Measurements from ENCODE around the gene SAMD5. TPM values are rescaled to one million over a fixed set of nuclear protein-coding genes. Genes with fewer than 3 reads are reported as not detected.

The SAMD5 gene
- total and polyA plus RNA-seq, 9 of the 15 experiments (the other 6 are each of a cell fraction or from before 2014, with no cell fraction given): 0.15 to 0.91 (median 0.55) TPM

DNA sequence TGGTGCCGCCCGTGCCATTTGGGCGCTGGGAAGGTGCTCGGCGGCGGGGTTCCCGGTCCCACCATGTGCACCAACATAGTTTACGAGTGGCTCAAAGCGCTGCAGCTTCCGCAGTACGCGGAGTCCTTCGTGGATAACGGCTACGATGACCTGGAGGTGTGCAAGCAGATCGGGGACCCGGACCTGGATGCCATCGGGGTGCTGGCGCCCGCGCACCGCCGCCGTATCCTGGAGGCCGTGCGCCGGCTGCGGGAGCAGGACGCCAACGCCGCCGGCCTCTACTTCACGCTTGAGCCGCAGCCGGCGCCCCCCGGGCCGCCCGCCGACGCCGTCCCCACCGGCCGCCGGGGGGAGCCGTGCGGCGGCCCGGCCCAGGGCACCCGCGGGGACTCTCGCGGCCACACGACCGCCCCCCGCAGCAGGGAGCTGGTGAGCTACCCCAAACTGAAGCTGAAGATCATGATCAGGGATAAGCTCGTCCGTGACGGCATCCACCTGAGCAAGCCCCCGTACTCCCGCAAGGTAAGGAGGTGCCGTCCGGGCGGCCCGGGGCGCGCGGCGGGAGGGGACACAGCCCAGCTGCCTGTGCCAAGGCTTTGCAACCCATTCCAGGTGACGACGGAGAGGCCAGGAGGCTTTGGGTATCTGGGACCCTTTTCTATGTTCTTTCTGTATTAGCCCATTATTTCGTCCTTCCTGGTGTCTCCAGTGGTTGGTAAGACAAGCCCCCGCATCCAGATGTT lies 547 bp downstream of the SAMD5 start (continued):
- no peak for TF ChIP-seq PCBP1 (IDR thresholded peaks at IDR 0.05; ENCODE audit: low read depth, low read length, poor library complexity, severe bottlenecking)
- TF ChIP-seq ERF (CRISPR knock-in tag; IDR thresholded peaks at IDR 0.05): no peak
- no peak for TF ChIP-seq HDGF (IDR thresholded peaks at IDR 0.05)
- TF ChIP-seq UBTF (IDR thresholded peaks at IDR 0.05; ENCODE audit: borderline replicate concordance in 1 of 2, low read depth in 2 of 2, low read length in 2 of 2): no peak
- TF ChIP-seq KAT8 (IDR thresholded peaks at IDR 0.05; ENCODE audit: low read depth): no peak

GRCh38 chr6:147509891-147510290 lies 1.4 kb downstream of the SAMD5 start:
- CTCF ChIA-PET (ENCODE audit: low intra/inter-chr PET ratio): no interaction called here
- Histone ChIP-seq H3K9ac (ENCODE audit: insufficient read depth in 1 of 2, low read depth in 2 of 2, low read length in 2 of 2) (no peak overlapping the region), H4K20me1 (replicated peaks; ENCODE audit: control insufficient read depth, insufficient read depth, low read length) (peaks cover 9% of the 10 kb centered on the region; the same call in 1 of the 2 replicates), H3K4me1 (replicated peaks in 1 of 2; ENCODE audit: control insufficient read depth in 2 of 2, insufficient read depth in 2 of 2, low read length in 2 of 2) (peaks cover 18 to 29% of the 10 kb centered on the region in 2 experiments; a peak in 4 of 5 replicates), H3K79me2 (ENCODE audit: control insufficient read depth, insufficient read depth, low read length) (no peaks in the 10 kb centered on the region), H3K36me3 (ENCODE audit: control insufficient read depth, insufficient read depth, low read length) (no peaks in the 10 kb centered on the region), H3K27me3 (ENCODE audit: control insufficient read depth in 2 of 2, insufficient read depth in 2 of 2, low read length in 2 of 2) (peaks cover 11 to 50% of the 10 kb centered on the region in 2 experiments), H3K27ac (ENCODE audit: extremely low read depth, low read depth, low read length) (no peak overlapping the region), H3K4me2 (ENCODE audit: insufficient read depth, low read length) (no peak overlapping the region), H3K4me3 (no peak overlapping the region), H3K9me1 (ENCODE audit: control insufficient read depth, insufficient read depth, low read length) (no peaks in the 10 kb centered on the region), H3K9me3 (replicated peaks; ENCODE audit: control insufficient read depth, insufficient read depth, low read depth, low read length) (no peaks in the 10 kb centered on the region), H2AFZ (ENCODE audit: low read depth, low read length) (no peak overlapping the region)
- POLR2A ChIA-PET: no interaction called here
- in situ Hi-C loops (cut with MboI): loop anchor here (5.0 kb wide), 1 partner anchor 657 kb away; no protein-coding TSS in a partner anchor
- ATAC-seq: no peak
- WGBS (ENCODE audit: insufficient coverage, low coverage, missing lambda C conversion rate): 20% methylated on average over 7 of the region's 7 CpGs
- DNase-seq (ENCODE audit: extremely low read depth in 1 of 4, low spot score in 3 of 4): no peak
- intact Hi-C loops (cut with micrococcal nuclease): loop anchor here (2.0 to 10.0 kb wide), 4 partner anchors 141 to 742 kb away; no protein-coding TSS in a partner anchor
- no TSS peak for BruUV-seq (replicated peaks)
- peak; percentile 23 for FAIRE-seq
- TF ChIP-seq, protein P1, sequence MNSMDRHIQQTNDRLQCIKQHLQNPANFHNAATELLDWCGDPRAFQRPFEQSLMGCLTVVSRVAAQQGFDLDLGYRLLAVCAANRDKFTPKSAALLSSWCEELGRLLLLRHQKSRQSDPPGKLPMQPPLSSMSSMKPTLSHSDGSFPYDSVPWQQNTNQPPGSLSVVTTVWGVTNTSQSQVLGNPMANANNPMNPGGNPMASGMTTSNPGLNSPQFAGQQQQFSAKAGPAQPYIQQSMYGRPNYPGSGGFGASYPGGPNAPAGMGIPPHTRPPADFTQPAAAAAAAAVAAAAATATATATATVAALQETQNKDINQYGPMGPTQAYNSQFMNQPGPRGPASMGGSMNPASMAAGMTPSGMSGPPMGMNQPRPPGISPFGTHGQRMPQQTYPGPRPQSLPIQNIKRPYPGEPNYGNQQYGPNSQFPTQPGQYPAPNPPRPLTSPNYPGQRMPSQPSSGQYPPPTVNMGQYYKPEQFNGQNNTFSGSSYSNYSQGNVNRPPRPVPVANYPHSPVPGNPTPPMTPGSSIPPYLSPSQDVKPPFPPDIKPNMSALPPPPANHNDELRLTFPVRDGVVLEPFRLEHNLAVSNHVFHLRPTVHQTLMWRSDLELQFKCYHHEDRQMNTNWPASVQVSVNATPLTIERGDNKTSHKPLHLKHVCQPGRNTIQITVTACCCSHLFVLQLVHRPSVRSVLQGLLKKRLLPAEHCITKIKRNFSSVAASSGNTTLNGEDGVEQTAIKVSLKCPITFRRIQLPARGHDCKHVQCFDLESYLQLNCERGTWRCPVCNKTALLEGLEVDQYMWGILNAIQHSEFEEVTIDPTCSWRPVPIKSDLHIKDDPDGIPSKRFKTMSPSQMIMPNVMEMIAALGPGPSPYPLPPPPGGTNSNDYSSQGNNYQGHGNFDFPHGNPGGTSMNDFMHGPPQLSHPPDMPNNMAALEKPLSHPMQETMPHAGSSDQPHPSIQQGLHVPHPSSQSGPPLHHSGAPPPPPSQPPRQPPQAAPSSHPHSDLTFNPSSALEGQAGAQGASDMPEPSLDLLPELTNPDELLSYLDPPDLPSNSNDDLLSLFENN (IDR thresholded peaks at IDR 0.05; ENCODE audit: low read depth in 2 of 2, low read length in 2 of 2): no peak
- no peak for TF ChIP-seq ILK (tag; IDR thresholded peaks at IDR 0.05; ENCODE audit: borderline replicate concordance, low read depth)
- no peak for TF ChIP-seq STAT5A (IDR thresholded peaks at IDR 0.05; ENCODE audit: borderline replicate concordance, low read length)
- no peak for TF ChIP-seq ZNF165 (CRISPR knock-in tag; IDR thresholded peaks at IDR 0.05; ENCODE audit: borderline replicate concordance)
- no peak for TF ChIP-seq SREBF2 (CRISPR knock-in tag; IDR thresholded peaks at IDR 0.05)
- no peak for TF ChIP-seq ZNF584 (CRISPR knock-in tag; IDR thresholded peaks at IDR 0.05; ENCODE audit: low read depth)
- no peak for TF ChIP-seq TBL1XR1 (IDR thresholded peaks at IDR 0.05; ENCODE audit: low read length in 2 of 2)
- TF ChIP-seq RBFOX2 (IDR thresholded peaks at IDR 0.05; ENCODE audit: low read depth, low read length): no peak
- TF ChIP-seq ZFP36 (IDR thresholded peaks at IDR 0.05; ENCODE audit: low read depth, low read length, partially characterized antibody): no peak
- TF ChIP-seq HMG20B (CRISPR knock-in tag; IDR thresholded peaks at IDR 0.05): no peak

All from K562 (cell line).